ENCODE results near the gene APOE.
"Not testable (repeated sequence)": the region's sequence is repeated elsewhere in the genome, so short reads cannot be mapped to it uniquely, and the experiment has no call there.

APOE gene

GRCh38 chr19:44905437-44906160 is at the start of gene APOE:
TSS of gene APOE (plus strand) at chr19:44905796. CDS start at chr19:44906625, 829 bp downstream.
- no peak for DNase-seq

DNA sequence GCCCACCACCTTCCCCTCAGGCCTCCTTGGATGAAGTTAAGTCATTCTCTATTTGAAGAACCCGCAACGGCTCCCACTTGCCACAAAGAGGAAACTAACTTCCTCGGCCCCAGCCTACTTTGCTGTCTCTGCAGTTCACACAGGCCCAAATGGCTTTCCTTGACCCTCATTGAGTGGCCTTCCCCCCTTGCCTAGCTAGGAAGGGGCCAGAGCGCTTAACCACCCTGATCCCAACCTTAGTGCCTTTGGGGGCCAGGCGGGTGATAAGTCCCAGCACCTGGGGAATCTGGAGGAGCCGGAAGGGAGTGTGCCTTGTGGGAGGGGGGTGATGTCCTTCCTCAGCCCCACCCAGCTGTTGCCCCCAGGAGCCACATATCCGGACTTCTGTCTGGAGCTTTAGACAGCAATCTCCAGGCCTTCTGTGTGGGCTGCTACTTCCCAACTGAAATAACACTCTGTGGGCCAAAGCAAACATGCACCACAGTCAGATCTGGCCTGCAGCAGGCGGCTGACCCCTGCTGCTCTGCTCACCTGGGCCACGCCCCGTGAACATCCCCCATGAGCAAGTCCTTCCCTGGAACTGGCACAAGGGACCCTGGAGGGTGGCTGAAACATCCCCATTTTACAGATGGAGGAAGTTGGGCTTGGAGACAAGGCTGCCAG is 49.0 kb upstream of the APOE start:
- DNase-seq: no peak

DNA sequence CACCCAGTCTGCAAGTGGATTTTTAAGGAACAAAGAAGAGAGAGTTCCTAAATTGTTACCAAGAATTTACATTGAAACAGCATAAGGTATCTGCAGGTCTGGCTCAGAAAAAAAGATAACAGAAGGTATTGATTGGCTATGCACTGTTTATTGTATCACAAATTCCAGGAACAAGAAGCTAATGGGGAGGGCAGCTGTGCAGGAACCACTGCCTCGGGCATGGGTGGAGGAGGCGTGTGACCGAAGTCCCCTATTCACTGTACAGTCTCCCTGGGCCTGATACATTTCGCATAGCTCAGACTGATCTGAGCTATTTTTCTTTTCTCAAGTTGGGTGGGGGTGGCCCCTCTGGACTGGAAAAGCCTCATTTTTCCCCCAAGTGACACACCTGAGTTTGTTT is 47.8 kb upstream of the APOE start:
- DNase-seq: no peak

GRCh38 chr19:44861576-44861975 is 44.0 kb upstream of the APOE start:
- not testable (repeated sequence) for DNase-seq

DNA sequence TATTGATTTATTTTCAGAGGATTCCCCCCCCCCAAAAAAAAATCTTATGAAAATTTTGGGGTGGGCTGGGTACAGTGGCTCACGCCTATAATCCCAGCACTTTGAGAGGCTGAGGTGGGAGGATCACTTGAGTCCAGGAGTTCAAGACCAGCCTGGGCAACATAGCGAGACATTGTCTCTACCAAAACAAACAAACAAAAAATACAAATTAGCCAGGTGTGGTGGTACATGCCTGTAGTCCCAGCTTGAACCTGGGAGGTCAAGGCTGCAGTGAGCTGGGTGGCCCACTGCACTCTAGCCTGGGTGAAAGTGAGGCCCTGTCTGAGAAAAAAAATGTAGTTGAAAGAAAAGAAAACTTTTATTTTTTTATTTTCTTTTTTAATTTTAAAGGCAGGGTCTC is 41.6 kb upstream of the APOE start:
- no peak for DNase-seq

DNA sequence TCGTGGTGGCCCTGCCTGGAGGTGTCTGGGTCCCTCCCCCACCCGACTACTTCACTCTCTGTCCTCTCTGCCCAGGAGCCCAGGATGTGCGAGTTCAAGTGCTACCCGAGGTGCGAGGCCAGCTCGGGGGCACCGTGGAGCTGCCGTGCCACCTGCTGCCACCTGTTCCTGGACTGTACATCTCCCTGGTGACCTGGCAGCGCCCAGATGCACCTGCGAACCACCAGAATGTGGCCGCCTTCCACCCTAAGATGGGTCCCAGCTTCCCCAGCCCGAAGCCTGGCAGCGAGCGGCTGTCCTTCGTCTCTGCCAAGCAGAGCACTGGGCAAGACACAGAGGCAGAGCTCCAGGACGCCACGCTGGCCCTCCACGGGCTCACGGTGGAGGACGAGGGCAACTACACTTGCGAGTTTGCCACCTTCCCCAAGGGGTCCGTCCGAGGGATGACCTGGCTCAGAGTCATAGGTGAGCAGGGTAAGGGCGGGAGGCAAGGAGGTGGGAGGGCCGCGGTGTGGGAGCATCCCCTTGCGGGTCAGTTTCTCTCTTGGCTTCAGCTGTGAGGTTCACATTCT is 40.3 kb upstream of the APOE start:
- no peak for DNase-seq

GRCh38 chr19:44866664-44867063 is 38.9 kb upstream of the APOE start:
- DNase-seq: no peak

- DNase-seq: no peak
Observed at GRCh38 chr19:44867578-44867977, 38.0 kb upstream of the APOE start.

DNA sequence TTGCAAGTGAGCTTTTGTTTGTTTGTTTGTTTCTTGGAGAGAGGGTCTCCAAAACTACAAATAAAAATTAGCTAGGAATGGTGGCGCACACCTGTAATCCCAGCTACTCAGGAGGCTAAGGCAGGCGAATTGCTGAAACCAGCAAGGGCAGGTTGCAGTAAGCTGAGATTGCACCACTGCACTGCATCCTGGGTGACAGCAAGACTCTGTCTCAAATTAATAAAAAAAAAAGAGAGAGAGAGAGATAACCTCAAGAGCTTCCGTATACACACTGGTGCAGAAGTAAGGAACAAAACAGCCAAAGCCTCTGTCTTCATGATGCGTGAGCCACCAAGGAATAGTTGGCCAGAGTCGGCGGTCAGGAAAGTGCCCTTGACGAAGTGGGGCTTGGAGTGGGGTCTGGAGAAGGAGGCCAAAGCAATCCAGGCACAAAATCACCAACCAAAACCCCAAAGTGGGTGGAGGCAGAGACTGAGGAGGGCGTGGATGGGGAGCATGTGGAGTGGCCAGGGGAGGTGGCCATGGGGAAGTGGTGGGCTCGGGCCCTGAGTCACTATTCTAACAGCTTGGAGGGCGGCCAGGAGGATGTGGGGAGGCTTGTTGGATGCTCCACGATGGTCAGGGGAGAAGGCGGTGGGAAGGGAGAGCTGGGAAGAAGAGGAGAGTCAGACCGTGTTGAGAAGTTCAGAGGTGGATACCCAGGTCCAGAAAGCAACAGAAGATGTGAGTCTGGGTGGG is 35.7 kb upstream of the APOE start:
- no peak for DNase-seq

GRCh38 chr19:44871809-44872208 is 33.8 kb upstream of the APOE start:
- no peak for DNase-seq

DNA sequence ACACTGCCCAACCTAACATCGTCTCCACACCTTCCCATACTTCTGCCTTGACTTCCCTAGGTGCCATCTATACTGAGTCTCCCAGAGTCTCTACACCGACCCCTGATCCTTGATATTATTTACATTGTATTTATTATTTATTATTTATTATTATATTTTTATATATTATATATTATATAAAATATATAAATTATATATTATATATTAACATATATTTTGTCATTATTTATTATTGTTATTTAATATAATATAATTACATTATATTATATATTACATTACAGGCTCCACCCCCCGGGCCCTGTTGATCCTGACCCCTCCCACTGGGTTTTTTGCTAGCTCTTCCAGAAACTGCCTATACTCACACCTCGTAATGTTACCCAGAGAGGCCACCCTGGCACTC is 32.9 kb upstream of the APOE start:
- no peak for DNase-seq

GRCh38 chr19:44874317-44874716 is 31.3 kb upstream of the APOE start:
- DNase-seq: no peak

- DNase-seq: no peak
Observed at GRCh38 chr19:44875666-44876451, 29.7 kb upstream of the APOE start.

DNA sequence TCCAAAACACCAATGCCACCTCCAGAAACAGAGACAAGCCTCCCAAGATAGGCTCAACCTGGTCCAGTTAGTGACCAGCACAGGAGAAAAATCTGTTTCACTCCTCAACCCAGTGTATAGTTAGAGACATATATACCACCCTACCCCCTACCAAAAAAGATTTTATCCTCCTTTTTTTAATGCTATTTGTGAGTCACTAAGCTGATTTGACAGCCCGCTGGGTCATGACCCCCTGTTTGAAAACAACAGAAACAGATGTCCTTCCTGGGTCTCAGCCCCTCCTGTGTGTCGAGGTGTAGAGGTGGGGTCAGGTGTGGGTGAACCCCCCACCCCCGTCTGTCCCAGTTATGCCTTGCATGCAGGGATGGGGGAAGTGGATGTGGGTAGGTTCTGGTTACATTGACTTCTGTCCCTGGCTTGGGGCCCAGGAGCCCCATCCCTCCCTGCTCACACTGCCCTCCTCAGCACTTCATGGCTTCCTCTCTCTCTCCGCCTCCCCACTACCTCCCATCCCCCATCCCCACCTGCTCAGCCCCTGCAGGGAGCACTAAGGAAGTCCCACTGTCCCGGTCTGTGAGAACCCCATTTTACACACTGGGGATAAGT is 28.6 kb upstream of the APOE start:
- DNase-seq: no peak

DNA sequence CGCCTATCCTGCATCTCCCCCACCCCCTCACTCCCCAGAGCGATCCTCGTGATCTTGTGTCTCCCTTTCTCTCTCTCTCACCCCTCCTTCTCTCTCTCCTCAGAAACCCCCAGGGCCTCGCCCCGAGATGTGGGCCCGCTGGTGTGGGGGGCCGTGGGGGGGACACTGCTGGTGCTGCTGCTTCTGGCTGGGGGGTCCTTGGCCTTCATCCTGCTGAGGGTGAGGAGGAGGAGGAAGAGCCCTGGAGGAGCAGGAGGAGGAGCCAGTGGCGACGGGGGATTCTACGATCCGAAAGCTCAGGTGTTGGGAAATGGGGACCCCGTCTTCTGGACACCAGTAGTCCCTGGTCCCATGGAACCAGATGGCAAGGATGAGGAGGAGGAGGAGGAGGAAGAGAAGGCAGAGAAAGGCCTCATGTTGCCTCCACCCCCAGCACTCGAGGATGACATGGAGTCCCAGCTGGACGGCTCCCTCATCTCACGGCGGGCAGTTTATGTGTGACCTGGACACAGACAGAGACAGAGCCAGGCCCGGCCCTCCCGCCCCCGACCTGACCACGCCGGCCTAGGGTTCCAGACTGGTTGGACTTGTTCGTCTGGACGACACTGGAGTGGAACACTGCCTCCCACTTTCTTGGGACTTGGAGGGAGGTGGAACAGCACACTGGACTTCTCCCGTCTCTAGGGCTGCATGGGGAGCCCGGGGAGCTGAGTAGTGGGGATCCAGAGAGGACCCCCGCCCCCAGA is 27.3 kb upstream of the APOE start:
- no peak for DNase-seq

DNA sequence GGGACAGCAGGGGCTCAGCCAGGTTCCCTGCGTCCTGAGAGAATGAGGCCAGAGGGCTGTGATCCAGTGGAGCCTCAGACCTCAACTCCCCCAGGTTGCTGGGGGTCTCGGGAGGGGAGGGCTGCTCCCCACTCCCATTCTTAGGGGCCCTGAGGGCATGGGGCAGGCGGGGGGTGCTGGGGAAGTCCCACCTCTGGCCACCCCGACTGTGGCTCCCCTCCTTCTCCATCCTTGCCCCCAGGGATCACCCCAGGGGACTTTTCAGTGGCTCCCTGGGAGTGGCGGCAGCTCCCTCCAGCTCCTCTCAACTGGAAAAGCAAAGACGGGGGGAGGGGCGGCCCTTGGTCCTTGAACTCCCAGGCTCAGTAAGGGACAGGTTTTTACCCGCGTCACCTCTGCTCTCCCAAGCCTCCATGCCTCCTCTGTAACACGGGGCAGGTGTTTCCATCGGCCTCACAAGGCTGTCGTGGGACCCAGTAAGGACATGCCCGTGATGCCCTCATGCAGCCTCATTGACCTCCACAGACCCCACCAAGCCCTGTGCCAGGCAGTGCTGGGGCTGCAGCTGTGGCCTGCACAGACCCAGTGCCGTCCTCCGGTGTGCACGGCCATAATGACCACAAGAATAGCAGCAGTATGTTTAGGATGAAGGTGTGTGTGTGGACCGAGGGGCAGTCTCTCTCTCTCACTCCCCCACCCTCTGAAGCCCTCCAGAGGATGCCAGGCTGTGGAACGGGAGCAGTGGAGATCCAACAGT is 26.1 kb upstream of the APOE start:
- DNase-seq: no peak

- DNase-seq: no peak
Observed at GRCh38 chr19:44882063-44882462, 23.5 kb upstream of the APOE start.

GRCh38 chr19:44882619-44883397 is 22.8 kb upstream of the APOE start:
- DNase-seq: not testable (repeated sequence)

GRCh38 chr19:44883922-44884321 is 21.7 kb upstream of the APOE start:
- DNase-seq: no peak

DNA sequence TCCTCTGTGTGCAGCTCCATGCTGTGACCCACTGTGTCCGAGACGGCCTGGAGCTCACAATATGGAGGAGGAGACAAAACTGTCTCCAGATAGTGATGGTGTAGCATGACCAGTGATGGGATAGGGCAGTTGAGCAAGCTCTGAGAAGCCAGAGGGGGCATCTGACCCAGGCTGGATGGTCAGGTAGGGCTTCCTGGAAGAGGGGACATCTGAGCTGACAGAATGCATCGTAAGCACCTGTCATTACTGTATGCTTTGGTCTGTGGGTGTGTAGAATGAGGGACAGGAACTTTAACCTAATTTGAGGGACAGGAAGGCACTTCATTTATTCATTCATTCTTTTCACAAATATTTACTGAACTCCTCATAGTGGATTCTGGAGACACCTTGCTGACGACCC is 21.0 kb upstream of the APOE start:
- no peak for DNase-seq
